ENCODE measurements around the gene PDCL3. TPM values are rescaled to one million over a fixed set of nuclear protein-coding genes. Genes with fewer than 3 reads are reported as not detected.

Gene PDCL3
- polyA plus RNA-seq, 1 of the 3 experiments (the other 2 are of a cell fraction) = 32.8 TPM

- Histone ChIP-seq H3F3A (replicated peaks; ENCODE audit: insufficient read depth) (no peaks in the 10 kb centered on the region), H4K20me1 (ENCODE audit: insufficient read depth) (no peaks in the 10 kb centered on the region), H2AFZ (ENCODE audit: low read depth) (no peak overlapping the region), H3K79me2 (ENCODE audit: insufficient read depth) (no peaks in the 10 kb centered on the region), H3K9ac (no peak overlapping the region), H3K27ac (ENCODE audit: low read depth in 2 of 2, low read length in 1 of 2) (no peak overlapping the region), H3K4me2 (no peak overlapping the region), H3K4me1 (ENCODE audit: control insufficient read depth in 1 of 2, insufficient read depth in 2 of 2, low read depth in 1 of 2, low read length in 1 of 2) (no peaks in the 10 kb centered on the region), H3K36me3 (replicated peaks in 1 of 2; ENCODE audit: control insufficient read depth in 1 of 2, insufficient read depth in 2 of 2, low read length in 1 of 2) (no peaks in the 10 kb centered on the region), H3K27me3 (ENCODE audit: insufficient read depth) (no peaks in the 10 kb centered on the region), H3K9me2 (no peaks in the 10 kb centered on the region), H3K9me3 (no peaks in the 10 kb centered on the region), H3K4me3 (ENCODE audit: low read depth in 2 of 2, low read length in 1 of 2) (no peak overlapping the region)
- CTCF ChIA-PET = no interaction called here
- TF ChIP-seq RCOR1 (IDR thresholded peaks at IDR 0.05; ENCODE audit: low read length) (no peak), FOXM1 (IDR thresholded peaks at IDR 0.05; ENCODE audit: low read depth) (no peak), GABPA (IDR thresholded peaks at IDR 0.05; ENCODE audit: low read depth) (no peak), SMC3 (IDR thresholded peaks at IDR 0.05; ENCODE audit: low read depth, low read length) (no peak), EP300 (IDR thresholded peaks at IDR 0.05; ENCODE audit: borderline replicate concordance in 1 of 2, low read depth in 1 of 2, low read length in 1 of 2) (no peak), ZBTB33 (IDR thresholded peaks at IDR 0.05; ENCODE audit: borderline replicate concordance, low read depth) (no peak), USF2 (IDR thresholded peaks at IDR 0.05; ENCODE audit: borderline replicate concordance, low read depth, low read length) (no peak), YY1 (IDR thresholded peaks at IDR 0.05; ENCODE audit: low read depth) (no peak), FOXJ3 (CRISPR knock-in tag; IDR thresholded peaks at IDR 0.05) (no peak), NFIC (IDR thresholded peaks at IDR 0.05; ENCODE audit: borderline replicate concordance) (no peak), ELF1 (IDR thresholded peaks at IDR 0.05) (no peak), TCF12 (IDR thresholded peaks at IDR 0.05) (no peak), PBX3 (IDR thresholded peaks at IDR 0.05) (no peak), TAF1 (IDR thresholded peaks at IDR 0.05; ENCODE audit: borderline replicate concordance, low read depth, low read length) (no peak)
- DNase-seq = no peak
- POLR2A ChIA-PET = no interaction called here
- 25% methylated on average over 4 of the region's 4 CpGs for WGBS (ENCODE audit: low lambda C conversion rate)
These were observed 49.1 kb upstream of the PDCL3 start for GRCh38 chr2:100513650-100514049.

GRCh38 chr2:100517556-100517955 lies 45.2 kb upstream of the PDCL3 start:
- Histone ChIP-seq H3K4me1 (ENCODE audit: control insufficient read depth in 1 of 2, insufficient read depth in 2 of 2, low read depth in 1 of 2, low read length in 1 of 2) (no peaks in the 10 kb centered on the region), H3K36me3 (replicated peaks in 1 of 2; ENCODE audit: control insufficient read depth in 1 of 2, insufficient read depth in 2 of 2, low read length in 1 of 2) (no peaks in the 10 kb centered on the region), H3K9me3 (no peaks in the 10 kb centered on the region), H4K20me1 (ENCODE audit: insufficient read depth) (no peaks in the 10 kb centered on the region), H3K9me2 (no peaks in the 10 kb centered on the region), H3K4me3 (ENCODE audit: low read depth in 2 of 2, low read length in 1 of 2) (no peak overlapping the region), H3F3A (replicated peaks; ENCODE audit: insufficient read depth) (no peaks in the 10 kb centered on the region), H2AFZ (ENCODE audit: low read depth) (no peak overlapping the region), H3K9ac (no peak overlapping the region), H3K79me2 (ENCODE audit: insufficient read depth) (no peaks in the 10 kb centered on the region), H3K27ac (ENCODE audit: low read depth in 2 of 2, low read length in 1 of 2) (no peak overlapping the region), H3K4me2 (no peak overlapping the region), H3K27me3 (ENCODE audit: insufficient read depth) (no peaks in the 10 kb centered on the region; the same call in 1 of the 2 replicates)
- CTCF ChIA-PET = interaction anchor here (0.9 kb wide), 1 partner anchor 9 kb away, joined by 3 read pairs; no protein-coding TSS in a partner anchor
- 14% methylated on average over 1 of the region's 1 CpG for WGBS (ENCODE audit: low lambda C conversion rate)
- POLR2A ChIA-PET = no interaction called here
- no peak for DNase-seq
- TF ChIP-seq USF1 (IDR thresholded peaks at IDR 0.05; ENCODE audit: borderline replicate concordance, low read depth) (no peak), CTCF (IDR thresholded peaks at IDR 0.05) (no peak), MEF2A (IDR thresholded peaks at IDR 0.05; ENCODE audit: borderline replicate concordance, low read depth) (no peak), GATA2 (CRISPR knock-in tag; IDR thresholded peaks at IDR 0.05) (no peak), YY1 (IDR thresholded peaks at IDR 0.05; ENCODE audit: low read depth) (no peak), REST (IDR thresholded peaks at IDR 0.05; ENCODE audit: low read depth, low read length) (no peak)

Data from SK-N-SH (cell line).